ENCODE data around the gene PLCG2.

DNA sequence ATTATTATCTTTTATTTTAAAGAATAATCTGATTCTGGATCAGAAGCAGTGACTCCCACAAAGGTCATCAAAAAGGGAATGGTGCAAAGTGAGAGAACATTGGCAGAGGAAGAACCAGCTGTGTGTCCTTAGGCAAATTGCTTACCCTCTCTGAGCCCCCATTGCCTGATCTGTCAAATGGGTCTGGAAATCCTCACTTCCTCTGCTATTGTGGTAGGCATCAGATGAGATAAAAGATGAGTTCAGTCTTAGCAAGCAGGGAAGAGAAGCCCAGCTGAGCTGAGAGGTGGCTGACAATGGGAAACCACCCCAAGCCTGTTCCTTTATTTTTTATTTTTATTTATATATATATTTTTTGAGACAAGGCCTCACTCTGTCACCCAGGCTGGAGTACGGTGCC lies 24.2 kb upstream of the PLCG2 start:
- no peak for TF ChIP-seq CTCF (IDR thresholded peaks at IDR 0.05; ENCODE audit: insufficient read depth, low read length, poor library complexity, severe bottlenecking)
- no peak for TF ChIP-seq EZH2phosphoT487 (conservative IDR thresholded peaks at IDR 0.05; ENCODE audit: low read length)
